ENCODE data around the gene SURF2.

GRCh38 chr9:133332381-133332730 lies 24.0 kb upstream of the SURF2 start:
- TF ChIP-seq CTCF (IDR thresholded peaks at IDR 0.05) (no peak), POLR2A (IDR thresholded peaks at IDR 0.05; ENCODE audit: low read depth) (no peak)
